OCI-LY7 (cell line): ENCODE results near the gene FBH1. TPM values are rescaled to one million over a fixed set of nuclear protein-coding genes. Genes with fewer than 3 reads are reported as not detected.

Experiments
- BruUV-seq: library from RNA; stranded (reverse); fragments of 400-500 nt; replicated peaks from 2 replicates; lab custom pipeline; 2021; lab: Mats Ljungman, UMichigan
- CTCF ChIA-PET: fragments of 300-600 bp; sonication (Branson Sonifier 250); formaldehyde crosslinking; loops from one replicate; lab custom pipeline; 2022; ENCODE audit warnings: antibody characterized with exemption; ENCODE audit not compliant: unreplicated experiment; lab: Charles Lee
- POLR2A ChIA-PET: fragments of 300-600 bp; sonication (Branson Sonifier 250); formaldehyde crosslinking; loops from one replicate; lab custom pipeline; 2022; ENCODE audit warnings: antibody characterized with exemption; lab: Charles Lee
- DNase-seq: peaks from one replicate; pipeline ENCODE4 v3.0.0-alpha.2; 2015; ENCODE audit warnings: low spot score
- H2AFZ ChIP-seq: fragments of 200-600 bp; sonication (generic), shearing (Covaris generic); 2 replicates; pipeline ENCODE4 v1.6.1; 2014; ENCODE audit warnings: mild to moderate bottlenecking, antibody characterized with exemption, low read length, moderate library complexity
- H3K27ac ChIP-seq: fragments of 200-600 bp; sonication (generic); 2 replicates; pipeline ENCODE4 v1.5.1; 2014; ENCODE audit warnings: mixed run types, low read depth, mild to moderate bottlenecking, moderate library complexity, low read length, inconsistent platforms; ENCODE audit not compliant: poor library complexity, severe bottlenecking
- H3K36me3 ChIP-seq: fragments of 200-600 bp; sonication (generic); 2 replicates; pipeline ENCODE4 v1.6.1; 2014; ENCODE audit warnings: mild to moderate bottlenecking, antibody characterized with exemption, low read length, moderate library complexity, mixed read lengths; ENCODE audit not compliant: insufficient read depth
- H3K4me1 ChIP-seq: fragments of 200-600 bp; sonication (generic); 2 replicates; pipeline ENCODE4 v1.5.1; 2014; ENCODE audit warnings: mild to moderate bottlenecking, low read length; ENCODE audit not compliant: insufficient read depth, poor library complexity, severe bottlenecking
- H3K4me2 ChIP-seq: fragments of 200-600 bp; sonication (generic); 2 replicates; pipeline ENCODE4 v1.6.1; 2014; ENCODE audit warnings: mild to moderate bottlenecking, low read length
- H3K4me3 ChIP-seq: fragments of 200-600 bp; sonication (generic); 2 replicates; pipeline ENCODE4 v1.5.1; 2014; ENCODE audit warnings: mild to moderate bottlenecking, low read depth, low read length; ENCODE audit not compliant: poor library complexity, severe bottlenecking
- H3K79me2 ChIP-seq: fragments of 200-600 bp; sonication (generic); 2 replicates; pipeline ENCODE4 v1.6.1; 2016; ENCODE audit warnings: low read depth, mild to moderate bottlenecking, low read length, moderate library complexity, mixed read lengths; ENCODE audit not compliant: insufficient read depth
- H3K9me2 ChIP-seq: fragments of 200-600 bp; sonication (generic); 2 replicates; pipeline ENCODE4 v1.6.1; 2016; ENCODE audit warnings: mild to moderate bottlenecking, low read length, mixed read lengths; ENCODE audit not compliant: insufficient read depth
- H3K9me3 ChIP-seq: fragments of 200-600 bp; sonication (generic); 2 replicates; pipeline ENCODE4 v1.6.1; 2014; ENCODE audit warnings: mild to moderate bottlenecking, mixed run types, low read length, mixed read lengths
- H4K20me1 ChIP-seq: fragments of 200-600 bp; sonication (generic); 2 replicates; pipeline ENCODE4 v1.6.1; 2014; ENCODE audit warnings: mild to moderate bottlenecking, antibody characterized with exemption, low read length, moderate library complexity, mixed read lengths; ENCODE audit not compliant: insufficient read depth
- CTCF ChIP-seq: fragments of 200-600 bp; sonication (generic); conservative IDR thresholded peaks from 2 replicates; pipeline ENCODE4 v1.5.1; 2014; ENCODE audit warnings: mild to moderate bottlenecking, antibody characterized with exemption, low read length, moderate library complexity, mixed read lengths
- EZH2phosphoT487 ChIP-seq: fragments of 200-600 bp; sonication (generic); IDR thresholded peaks from 2 replicates; pipeline ENCODE4 v1.6.1; 2018; ENCODE audit warnings: low read depth, borderline replicate concordance, mild to moderate bottlenecking, mixed run types, antibody characterized with exemption, low read length, moderate library complexity, mixed read lengths
- intact Hi-C: fragments of 100-400 bp; cut with micrococcal nuclease; formaldehyde crosslinking; loops from one replicate; pipeline ENCODE4 v1.10.0; 2022; ENCODE audit not compliant: unreplicated experiment
- total RNA-seq, 2 experiments: library from RNA; depleted of rRNA in 1 of 2; stranded (reverse); fragments of >200 nt in 1 of 2; shearing (Covaris generic) in 1 of 2; gene quantifications; 2 replicates each; pipeline ENCODE4 v1.2.3, GENCODE V29; 2014 to 2022

FBH1 gene
- total RNA-seq, 2 experiments from 2014 or later = 58.1 to 65.6 TPM

- POLR2A ChIA-PET = interaction anchor here (0.9 kb wide), 1 partner anchor 33 kb away, joined by 4 read pairs; no protein-coding TSS in a partner anchor
- no peak overlapping the region for H3K4me3 ChIP-seq
- H3K9me2 ChIP-seq = no peaks in the 10 kb centered on the region
- TF ChIP-seq EZH2phosphoT487 = no peak
- no peak for TF ChIP-seq CTCF
- peaks cover 95% of the 10 kb centered on the region for H3K36me3 ChIP-seq
- H4K20me1 ChIP-seq = no peaks in the 10 kb centered on the region
- no peaks in the 10 kb centered on the region for H3K9me3 ChIP-seq
- H3K4me1 ChIP-seq = no peaks in the 10 kb centered on the region
- no peak for DNase-seq
- H3K27ac ChIP-seq = no peak overlapping the region
- H3K4me2 ChIP-seq = no peak overlapping the region
- no peak overlapping the region for H2AFZ ChIP-seq
- H3K79me2 ChIP-seq = no peaks in the 10 kb centered on the region
- intact Hi-C loops = no loop called here
- no TSS peak for BruUV-seq
- CTCF ChIA-PET = no interaction called here
Observed at GRCh38 chr10:5919568-5919967, 29.5 kb downstream of the FBH1 start.

GRCh38 chr10:5921746-5922145, 31.7 kb downstream of the FBH1 start:
- no peak overlapping the region for H3K4me3 ChIP-seq
- H3K9me3 ChIP-seq = no peaks in the 10 kb centered on the region
- ChIA-PET CTCF (no interaction called here), POLR2A (no interaction called here)
- no TSS peak for BruUV-seq
- no peak for DNase-seq
- no peak overlapping the region for H2AFZ ChIP-seq
- no peak overlapping the region for H3K4me2 ChIP-seq
- peaks cover 92% of the 10 kb centered on the region for H3K36me3 ChIP-seq
- H3K4me1 ChIP-seq = no peaks in the 10 kb centered on the region
- H3K27ac ChIP-seq = no peak overlapping the region
- no peaks in the 10 kb centered on the region for H3K9me2 ChIP-seq
- H3K79me2 ChIP-seq = no peaks in the 10 kb centered on the region
- intact Hi-C loops = no loop called here
- H4K20me1 ChIP-seq = no peaks in the 10 kb centered on the region
- no peak for TF ChIP-seq CTCF
- no peak for TF ChIP-seq EZH2phosphoT487

GRCh38 chr10:5924889-5925288, 34.8 kb downstream of the FBH1 start:
- intact Hi-C loops = no loop called here
- BruUV-seq = no TSS peak
- Histone ChIP-seq H2AFZ (no peak overlapping the region), H3K4me1 (no peaks in the 10 kb centered on the region), H3K36me3 (peaks cover 93% of the 10 kb centered on the region), H3K4me2 (no peak overlapping the region), H4K20me1 (no peaks in the 10 kb centered on the region), H3K9me2 (no peaks in the 10 kb centered on the region), H3K79me2 (no peaks in the 10 kb centered on the region), H3K9me3 (no peaks in the 10 kb centered on the region), H3K4me3 (no peak overlapping the region), H3K27ac (no peak overlapping the region)
- TF ChIP-seq EZH2phosphoT487 (no peak), CTCF (no peak)
- ChIA-PET CTCF (no interaction called here), POLR2A (interaction anchor here (0.6 kb wide), 1 partner anchor 22 kb away, joined by 4 read pairs; no protein-coding TSS in a partner anchor)
- no peak for DNase-seq
